ENCODE data around the gene PHLDA1.

DNA sequence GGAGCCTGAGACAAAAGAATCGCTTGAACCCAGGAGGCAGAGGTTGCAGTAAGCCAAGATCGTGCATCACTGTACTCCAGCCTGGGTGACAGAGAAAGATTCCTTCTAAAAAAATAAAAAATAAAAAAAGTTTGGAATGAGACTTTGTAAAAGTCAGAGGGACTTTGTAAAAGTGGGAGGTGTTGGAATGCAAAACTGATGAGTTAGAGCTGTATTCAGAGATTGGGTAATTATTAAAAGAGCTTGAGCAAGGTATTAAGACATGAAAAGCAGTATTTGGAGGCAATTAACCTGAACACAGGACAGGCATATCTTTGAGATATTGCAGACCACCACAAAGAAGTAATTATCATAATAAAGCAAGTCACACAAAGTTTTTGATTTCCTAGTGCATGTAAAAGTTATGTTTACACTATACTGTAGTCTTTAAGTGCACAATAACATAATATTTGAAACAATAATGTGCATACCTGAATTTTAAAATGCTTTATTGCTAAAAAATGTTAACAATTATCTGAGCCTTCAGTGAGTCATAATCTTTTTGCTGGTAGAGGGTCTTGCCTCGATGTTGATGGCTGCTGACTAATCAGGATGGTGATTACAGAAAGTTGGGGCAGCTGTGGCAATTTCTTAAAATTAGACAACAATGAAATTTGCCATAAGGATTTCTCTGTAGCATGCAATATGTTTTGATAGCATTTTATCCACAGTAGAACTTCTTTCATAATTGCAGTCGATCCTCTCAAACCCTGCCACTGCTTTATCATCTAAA is 33.1 kb downstream of the PHLDA1 start:
- TF ChIP-seq, protein P1, sequence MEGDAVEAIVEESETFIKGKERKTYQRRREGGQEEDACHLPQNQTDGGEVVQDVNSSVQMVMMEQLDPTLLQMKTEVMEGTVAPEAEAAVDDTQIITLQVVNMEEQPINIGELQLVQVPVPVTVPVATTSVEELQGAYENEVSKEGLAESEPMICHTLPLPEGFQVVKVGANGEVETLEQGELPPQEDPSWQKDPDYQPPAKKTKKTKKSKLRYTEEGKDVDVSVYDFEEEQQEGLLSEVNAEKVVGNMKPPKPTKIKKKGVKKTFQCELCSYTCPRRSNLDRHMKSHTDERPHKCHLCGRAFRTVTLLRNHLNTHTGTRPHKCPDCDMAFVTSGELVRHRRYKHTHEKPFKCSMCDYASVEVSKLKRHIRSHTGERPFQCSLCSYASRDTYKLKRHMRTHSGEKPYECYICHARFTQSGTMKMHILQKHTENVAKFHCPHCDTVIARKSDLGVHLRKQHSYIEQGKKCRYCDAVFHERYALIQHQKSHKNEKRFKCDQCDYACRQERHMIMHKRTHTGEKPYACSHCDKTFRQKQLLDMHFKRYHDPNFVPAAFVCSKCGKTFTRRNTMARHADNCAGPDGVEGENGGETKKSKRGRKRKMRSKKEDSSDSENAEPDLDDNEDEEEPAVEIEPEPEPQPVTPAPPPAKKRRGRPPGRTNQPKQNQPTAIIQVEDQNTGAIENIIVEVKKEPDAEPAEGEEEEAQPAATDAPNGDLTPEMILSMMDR (IDR thresholded peaks at IDR 0.05; ENCODE audit: extremely low read depth in 1 of 2, insufficient read depth in 1 of 2, low read depth in 1 of 2, low read length in 2 of 2), result no peak
- TF ChIP-seq EZH2 (IDR thresholded peaks at IDR 0.05; ENCODE audit: borderline replicate concordance, low read depth, low read length, severe bottlenecking), result no peak
- TF ChIP-seq POLR2AphosphoS5 (IDR thresholded peaks at IDR 0.05; ENCODE audit: insufficient read depth, low read depth, low read length), result no peak
- TF ChIP-seq POLR2A (IDR thresholded peaks at IDR 0.05; ENCODE audit: low read depth, low read length), result no peak
- TF ChIP-seq, protein P2, sequence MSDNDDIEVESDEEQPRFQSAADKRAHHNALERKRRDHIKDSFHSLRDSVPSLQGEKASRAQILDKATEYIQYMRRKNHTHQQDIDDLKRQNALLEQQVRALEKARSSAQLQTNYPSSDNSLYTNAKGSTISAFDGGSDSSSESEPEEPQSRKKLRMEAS (IDR thresholded peaks at IDR 0.05; ENCODE audit: insufficient read depth, insufficient read length), result no peak
- peak; percentile 59 for TF ChIP-seq FOS (IDR thresholded peaks at IDR 0.05; ENCODE audit: borderline replicate concordance, insufficient read depth, low read length)
- no peak for TF ChIP-seq GATA2 (IDR thresholded peaks at IDR 0.05; ENCODE audit: insufficient read depth, insufficient read length, low read depth, low read length)
- TF ChIP-seq MYC (IDR thresholded peaks at IDR 0.05; ENCODE audit: low read depth, low read length), result no peak
- TF ChIP-seq JUN (IDR thresholded peaks at IDR 0.05; ENCODE audit: borderline replicate concordance, insufficient read depth, insufficient read length, low read depth), result no peak
